WI38 (cell line): ENCODE measurements around the gene FRK.

ENCODE experiments used
- H3K4me3 ChIP-seq: 2 replicates; pipeline ENCODE4 v1.5.1; 2011; ENCODE audit warnings: low read depth, mild to moderate bottlenecking, control low read depth, low read length
- CTCF ChIP-seq: IDR thresholded peaks from 2 replicates; pipeline ENCODE4 v1.5.1; 2012; ENCODE audit warnings: low read depth, mild to moderate bottlenecking, control low read depth, low read length

Gene FRK

DNA sequence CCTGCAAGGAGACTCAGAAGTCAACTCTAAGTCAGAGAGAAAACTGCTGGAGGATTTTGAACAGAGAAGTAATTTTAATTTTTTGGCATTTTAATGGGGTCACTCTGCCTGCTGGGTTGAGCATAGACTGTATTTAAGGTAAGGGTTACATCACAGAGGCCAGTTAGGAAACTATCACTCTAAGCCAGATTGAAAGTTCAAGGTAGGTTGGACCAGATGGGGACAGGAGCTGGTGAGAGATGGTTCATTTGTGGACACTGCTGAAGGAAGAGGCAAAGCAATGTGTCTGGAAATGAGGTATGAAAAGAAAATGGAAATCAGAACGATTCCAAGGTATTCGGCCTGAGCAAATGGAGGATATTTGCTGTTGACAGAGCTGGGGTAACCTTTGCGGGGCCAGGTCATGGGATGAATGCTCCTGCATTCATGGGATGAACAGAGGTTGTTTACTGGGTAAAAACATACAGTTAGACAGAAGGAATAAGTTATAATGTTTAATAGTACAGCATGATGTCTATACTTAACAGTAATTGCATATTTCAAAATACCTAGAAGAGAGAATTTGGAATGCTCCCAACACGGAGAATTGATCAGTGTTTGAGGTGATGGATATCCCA, 26.9 kb downstream of the FRK start:
- no peak overlapping the region for H3K4me3 ChIP-seq

DNA sequence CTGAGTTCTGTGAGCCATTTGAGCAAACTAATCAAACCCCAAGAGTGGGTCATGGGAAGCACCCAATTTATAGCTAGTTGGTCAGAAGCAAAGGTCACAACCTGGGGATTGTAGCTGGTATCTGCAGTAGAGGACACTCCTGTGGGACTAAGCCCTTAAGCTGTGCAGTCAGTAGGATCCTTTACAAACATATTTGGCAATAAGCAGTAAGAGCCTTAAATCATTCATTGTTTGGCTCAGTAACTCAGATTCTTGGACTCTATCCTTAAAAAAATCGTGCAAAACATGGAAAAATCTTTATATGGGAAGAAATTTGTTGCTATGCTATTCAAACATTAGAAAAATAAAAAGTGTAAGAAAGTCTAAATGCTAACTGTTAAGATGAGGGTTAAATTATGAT, 29.9 kb downstream of the FRK start:
- TF ChIP-seq CTCF = no peak
- H3K4me3 ChIP-seq = no peak overlapping the region

More for the DNA sequence above, 26.9 kb downstream of the FRK start:
- TF ChIP-seq CTCF = no peak

DNA sequence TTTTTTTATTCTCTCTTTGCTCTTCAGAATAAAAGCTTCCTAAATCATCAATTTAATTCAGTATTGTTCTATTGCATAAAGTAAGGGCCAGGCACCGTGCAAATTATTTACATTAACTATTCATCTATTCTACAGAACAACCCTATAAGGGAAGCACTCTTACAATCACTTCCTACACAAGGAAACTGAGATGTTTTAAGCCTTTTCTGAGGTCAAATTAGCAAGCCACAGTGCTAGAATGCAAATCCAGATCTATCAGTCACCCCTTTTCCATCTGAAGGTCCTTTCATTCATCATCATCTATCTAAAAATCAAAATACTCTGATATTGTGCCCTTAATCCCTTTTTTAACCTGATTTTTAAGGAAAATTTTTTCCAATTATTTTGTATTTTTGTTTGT, 31.2 kb downstream of the FRK start:
- TF ChIP-seq CTCF = no peak

DNA sequence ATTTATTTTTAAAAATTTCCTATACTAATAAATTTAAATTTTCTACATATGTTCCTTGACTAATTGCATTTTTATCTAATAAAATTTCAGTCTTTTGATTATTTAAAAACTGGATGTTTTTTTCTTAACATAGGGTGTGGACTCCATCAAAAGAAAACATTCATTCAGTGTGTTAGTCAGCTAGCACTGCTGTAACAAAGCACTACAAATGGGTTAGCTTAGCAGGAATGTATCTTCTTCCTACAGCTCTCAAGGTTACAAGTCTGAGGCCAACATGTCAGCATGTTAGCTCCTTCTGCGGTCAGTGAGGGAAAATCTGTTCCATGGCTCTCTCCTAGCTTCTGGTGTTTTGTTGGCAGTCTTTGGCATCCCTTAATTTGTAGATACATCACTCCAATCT, 32.5 kb downstream of the FRK start:
- H3K4me3 ChIP-seq = no peak overlapping the region
- no peak for TF ChIP-seq CTCF

More for the DNA sequence above, 31.2 kb downstream of the FRK start:
- H3K4me3 ChIP-seq = no peak overlapping the region

DNA sequence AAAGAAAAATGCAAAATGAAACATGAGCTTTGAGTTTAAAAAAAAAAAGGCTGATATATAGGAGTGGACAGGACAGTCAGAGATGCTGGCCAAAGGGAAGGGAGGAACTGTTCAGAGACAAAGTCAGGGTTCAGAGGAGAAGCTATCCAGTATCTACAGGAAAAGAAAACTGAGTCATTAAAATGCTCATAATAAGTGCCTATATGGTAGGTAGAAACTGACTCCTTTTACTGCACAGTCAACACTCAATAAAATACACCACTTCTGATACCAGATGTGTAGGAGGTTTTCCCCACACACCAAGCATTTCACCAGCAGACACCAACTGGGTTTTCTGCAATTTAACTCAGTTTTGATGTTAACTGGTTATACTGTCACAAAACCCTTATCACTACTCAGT, 32.9 kb downstream of the FRK start:
- H3K4me3 ChIP-seq = no peak overlapping the region
- TF ChIP-seq CTCF = no peak

GRCh38 chr6:116025405-116025804, 35.3 kb downstream of the FRK start:
- no peak for TF ChIP-seq CTCF
- no peak overlapping the region for H3K4me3 ChIP-seq

DNA sequence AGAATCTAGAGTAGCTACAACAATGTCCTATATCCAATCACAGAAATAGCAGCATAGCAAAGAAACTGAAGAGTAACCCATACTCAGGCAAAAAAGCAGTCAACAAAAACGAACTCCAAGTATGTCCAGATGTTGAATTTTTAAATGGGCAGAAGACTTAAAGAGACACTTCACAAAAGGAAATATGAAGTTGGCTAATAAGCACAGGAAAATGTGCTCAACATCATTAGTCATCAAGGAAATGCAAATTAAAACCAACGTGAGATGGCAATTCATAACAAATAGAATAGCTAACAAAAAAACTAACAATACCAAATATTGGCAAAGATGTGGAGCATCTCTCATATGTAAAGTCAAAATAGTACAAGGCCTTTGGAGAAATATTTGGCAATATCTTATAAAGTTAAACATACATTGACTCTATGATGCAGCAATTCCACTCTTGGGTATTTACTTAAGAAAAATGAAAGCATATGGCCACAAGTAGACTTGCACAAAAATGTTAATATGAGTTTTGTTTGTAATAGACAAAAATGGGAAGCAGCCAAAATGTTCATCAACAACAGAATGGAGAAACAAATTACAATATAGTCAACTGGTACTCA, 37.7 kb downstream of the FRK start:
- no peak overlapping the region for H3K4me3 ChIP-seq
- no peak for TF ChIP-seq CTCF
